IPS-11a (cell line): ENCODE data around the gene GOLGA3.
"Not testable (repeated sequence)": the region's sequence is repeated elsewhere in the genome, so short reads cannot be mapped to it uniquely, and the experiment has no call there.

ENCODE experiments used
- H3K4me3 ChIP-seq: one replicate; pipeline ENCODE4 v1.5.1; 2013; ENCODE audit warnings: low read depth, low read length, control low read depth

Gene GOLGA3

GRCh38 chr12:132779781-132780353 is 48.8 kb downstream of the GOLGA3 start:
- no peak overlapping the region for H3K4me3 ChIP-seq

GRCh38 chr12:132777614-132778013 is 51.1 kb downstream of the GOLGA3 start:
- no peak overlapping the region for H3K4me3 ChIP-seq

- no peak overlapping the region for H3K4me3 ChIP-seq
These were observed 51.7 kb downstream of the GOLGA3 start for GRCh38 chr12:132776816-132777568.

- H3K4me3 ChIP-seq: not testable (repeated sequence)
These were observed 52.4 kb downstream of the GOLGA3 start for GRCh38 chr12:132776230-132776625.

GRCh38 chr12:132775502-132776229 is 53.0 kb downstream of the GOLGA3 start:
- H3K4me3 ChIP-seq: no peak overlapping the region

- H3K4me3 ChIP-seq: no peak overlapping the region
These were observed 53.9 kb downstream of the GOLGA3 start for GRCh38 chr12:132774646-132775275.

GRCh38 chr12:132774159-132774558 is 54.5 kb downstream of the GOLGA3 start:
- H3K4me3 ChIP-seq: no peak overlapping the region

GRCh38 chr12:132773077-132773955 is 55.4 kb downstream of the GOLGA3 start:
- no peak overlapping the region for H3K4me3 ChIP-seq

GRCh38 chr12:132772606-132773005 is 56.1 kb downstream of the GOLGA3 start:
- H3K4me3 ChIP-seq: no peak overlapping the region

GRCh38 chr12:132771126-132771838 is 57.4 kb downstream of the GOLGA3 start:
- no peak overlapping the region for H3K4me3 ChIP-seq

- H3K4me3 ChIP-seq: no peak overlapping the region
These were observed 62.1 kb downstream of the GOLGA3 start for GRCh38 chr12:132766380-132767085.

GRCh38 chr12:132765361-132765760 is 63.3 kb downstream of the GOLGA3 start:
- H3K4me3 ChIP-seq: no peak overlapping the region

- H3K4me3 ChIP-seq: no peak overlapping the region
These were observed 64.4 kb downstream of the GOLGA3 start for GRCh38 chr12:132764231-132764630.

- peak overlapping the region; percentile 39 for H3K4me3 ChIP-seq
These were observed 66.6 kb downstream of the GOLGA3 start for GRCh38 chr12:132761921-132762583.

- peak within 1 kb of the TSS; percentile 93 for H3K4me3 ChIP-seq
These were observed 67.4 kb downstream of the GOLGA3 start, which contains the start of gene ANKLE2 for GRCh38 chr12:132761032-132761920. ANKLE2 (minus strand) TSS chr12:132761832; CDS start chr12:132761798, 34 bp downstream.

- no peak overlapping the region for H3K4me3 ChIP-seq
These were observed 69.3 kb downstream of the GOLGA3 start for GRCh38 chr12:132759359-132759758.

GRCh38 chr12:132758825-132759224 is 69.8 kb downstream of the GOLGA3 start:
- not testable (repeated sequence) for H3K4me3 ChIP-seq
